Body of pancreas (tissue), 4 donors: ENCODE data around the gene TFPI. TPM values are rescaled to one million over a fixed set of nuclear protein-coding genes. Genes with fewer than 3 reads are reported as not detected.

Source experiments
- ATAC-seq: fragments of 150-250 bp; one replicate; pipeline ENCODE4 v1.9.1; 2016
- DNase-seq, 4 donors: peaks; one replicate each; pipeline ENCODE4 v3.0.0-alpha.2; 2019
- H3K27ac ChIP-seq, 4 donors: fragments of 200-600 bp; sonication (generic); 1 replicate in 3 of 4; 2 replicates in 1 of 4; pipeline versions ENCODE4 v1.5.1 to v1.6.1; 2016 to 2019; ENCODE audit warnings: mild to moderate bottlenecking in 1 of 4, mixed read lengths in 1 of 4, moderate library complexity in 1 of 4
- H3K27me3 ChIP-seq, 2 donors: fragments of 200-600 bp; sonication (generic); one replicate each; pipeline ENCODE4 v1.6.0; 2016; ENCODE audit warnings: mild to moderate bottlenecking in 1 of 2
- H3K36me3 ChIP-seq, 2 donors: fragments of 200-600 bp; sonication (generic); replicated peaks in 1 of 2; 2 replicates each; pipeline ENCODE4 v1.5.1; 2016; ENCODE audit warnings: low read depth in 2 of 2; ENCODE audit not compliant: insufficient read depth in 1 of 2
- H3K4me1 ChIP-seq: fragments of 200-600 bp; sonication (generic); one replicate; pipeline ENCODE4 v1.6.0; 2016
- H3K4me3 ChIP-seq, 2 donors: fragments of 200-600 bp; sonication (generic); 1 replicate in 1 of 2; 2 replicates in 1 of 2; pipeline ENCODE4 v1.5.1; 2016 to 2019
- H3K9me3 ChIP-seq, 3 donors: fragments of 200-600 bp; sonication (generic); 1 replicate in 2 of 3; 2 replicates in 1 of 3; pipeline ENCODE4 v1.5.1; 2016
- CTCF ChIP-seq, 7 experiments: fragments of 450-650 bp in 4 of 7; fragments of 200-600 bp in 3 of 7; sonication (generic) in 3 of 7; IDR thresholded peaks; one replicate each; pipeline ENCODE4 v1.5.1; 2016 to 2019; ENCODE audit warnings: antibody characterized with exemption in 7 of 7
- POLR2A ChIP-seq, 3 donors: fragments of 450-650 bp; IDR thresholded peaks; one replicate each; pipeline ENCODE4 v1.6.1; 2016; ENCODE audit warnings: antibody characterized with exemption in 3 of 3, mild to moderate bottlenecking in 2 of 3
- WGBS, 2 donors: methylation state at CpG; one replicate each; pipeline ENCODE4 v1.1.5; 2017; 5-methylcytosine and 5-hydroxymethylcytosine counted together
- intact Hi-C: fragments of 100-400 bp; cut with DNase I; formaldehyde crosslinking; loops from one replicate; pipeline ENCODE4 v1.15.1; 2023
- total RNA-seq, 2 donors: library from RNA; depleted of rRNA; stranded (reverse); fragments of >200 nt; gene quantifications; one replicate each; pipeline ENCODE4 v1.1.0, GENCODE V29; 2016

Gene TFPI
- total RNA-seq, 2 donors from 2014 or later, result 21.1 to 54.2 TPM

GRCh38 chr2:187546762-187547333 is 7.4 kb downstream of the TFPI start:
- H3K27ac ChIP-seq, result peak overlapping the region in 1 of 4 donors; percentile 30
- peaks cover 68% of the 10 kb centered on the region for H3K4me1 ChIP-seq
- no peaks in the 10 kb centered on the region for H3K27me3 ChIP-seq
- H3K36me3 ChIP-seq, result no peaks in the 10 kb centered on the region
- no peak overlapping the region for H3K4me3 ChIP-seq
- intact Hi-C loops, result no loop called here
- no peak for ATAC-seq
- TF ChIP-seq POLR2A (IDR thresholded peaks at IDR 0.05) (no peak), CTCF (IDR thresholded peaks at IDR 0.05) (no peak)
- H3K9me3 ChIP-seq, result no peaks in the 10 kb centered on the region
- WGBS, 2 donors, result 91 to 98% methylated on average over 1 of the region's 1 CpG
- DNase-seq, result no peak

- H3K4me1 ChIP-seq, result peaks cover 63% of the 10 kb centered on the region
- H3K27ac ChIP-seq, result peak overlapping the region in 1 of 4 donors; percentile 48
- intact Hi-C loops, result no loop called here
- no peaks in the 10 kb centered on the region for H3K36me3 ChIP-seq
- ATAC-seq, result no peak
- H3K9me3 ChIP-seq, result no peaks in the 10 kb centered on the region
- H3K4me3 ChIP-seq, result no peak overlapping the region
- WGBS, 2 donors, result 12 to 16% methylated on average over 1 of the region's 1 CpG
- no peak for TF ChIP-seq CTCF (IDR thresholded peaks at IDR 0.05)
- TF ChIP-seq POLR2A (IDR thresholded peaks at IDR 0.05), result no peak
- no peaks in the 10 kb centered on the region for H3K27me3 ChIP-seq
- no peak for DNase-seq
These were observed 8.9 kb downstream of the TFPI start for GRCh38 chr2:187545238-187545751.

- WGBS, 2 donors, result 68 to 78% methylated on average over 16 of the region's 16 CpGs
- H3K4me1 ChIP-seq, result peaks cover 55% of the 10 kb centered on the region
- H3K36me3 ChIP-seq, result no peaks in the 10 kb centered on the region
- intact Hi-C loops, result no loop called here
- H3K27me3 ChIP-seq, result no peaks in the 10 kb centered on the region
- no peak for TF ChIP-seq CTCF (IDR thresholded peaks at IDR 0.05)
- TF ChIP-seq POLR2A (IDR thresholded peaks at IDR 0.05), result no peak
- H3K4me3 ChIP-seq, result no peak overlapping the region
- DNase-seq (no peak), ATAC-seq (no peak)
- peak overlapping the region in 1 of 4 donors; percentile 48 for H3K27ac ChIP-seq
- H3K9me3 ChIP-seq, result no peaks in the 10 kb centered on the region
These were observed 9.7 kb downstream of the TFPI start for GRCh38 chr2:187544371-187545080.

GRCh38 chr2:187543488-187543887 is 10.7 kb downstream of the TFPI start:
- ATAC-seq (no peak), DNase-seq (no peak)
- TF ChIP-seq POLR2A (IDR thresholded peaks at IDR 0.05), result no peak
- TF ChIP-seq CTCF (IDR thresholded peaks at IDR 0.05), result no peak
- no peaks in the 10 kb centered on the region for H3K36me3 ChIP-seq
- H3K27ac ChIP-seq, result no peak overlapping the region
- H3K27me3 ChIP-seq, result no peaks in the 10 kb centered on the region
- H3K4me3 ChIP-seq, result no peak overlapping the region
- no peaks in the 10 kb centered on the region for H3K9me3 ChIP-seq
- intact Hi-C loops, result no loop called here
- H3K4me1 ChIP-seq, result peaks cover 45% of the 10 kb centered on the region
